HG03439 (cell line): ENCODE measurements around the gene CCDC106.

ENCODE experiments used
- ATAC-seq: cut with Tn5 transposase; IDR thresholded peaks from one replicate; pipeline ENCODE4 v1.9.1; 2021; ENCODE audit warnings: mild to moderate bottlenecking, moderate library complexity; ENCODE audit not compliant: unreplicated experiment

The CCDC106 gene

DNA sequence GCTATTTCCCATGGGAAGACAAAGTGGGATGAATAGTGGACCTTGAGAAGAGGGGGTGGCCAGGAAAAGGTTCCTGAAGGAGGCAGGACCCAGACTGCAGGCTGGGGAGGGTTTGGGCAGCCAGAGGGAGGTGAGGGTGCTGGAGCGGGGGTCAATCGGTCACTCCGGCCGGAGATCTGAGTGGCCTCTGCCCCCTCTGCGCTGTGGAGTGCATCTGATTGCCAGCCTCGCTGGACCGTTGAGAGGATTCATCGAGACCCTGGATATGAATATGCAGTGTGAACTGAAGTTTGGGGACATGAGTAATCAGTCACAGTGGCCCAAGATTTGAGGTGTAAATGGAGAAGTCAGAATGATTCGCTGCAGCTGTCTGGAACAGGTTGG lies 12.7 kb upstream of the CCDC106 start:
- no peak for ATAC-seq

GRCh38 chr19:55635856-55636440 lies 12.1 kb upstream of the CCDC106 start:
- ATAC-seq: no peak

GRCh38 chr19:55636723-55637122 lies 11.3 kb upstream of the CCDC106 start:
- ATAC-seq: no peak

GRCh38 chr19:55637534-55637933 lies 10.5 kb upstream of the CCDC106 start:
- no peak for ATAC-seq

- ATAC-seq: no peak
Observed at GRCh38 chr19:55638864-55639359, 9.1 kb upstream of the CCDC106 start.

DNA sequence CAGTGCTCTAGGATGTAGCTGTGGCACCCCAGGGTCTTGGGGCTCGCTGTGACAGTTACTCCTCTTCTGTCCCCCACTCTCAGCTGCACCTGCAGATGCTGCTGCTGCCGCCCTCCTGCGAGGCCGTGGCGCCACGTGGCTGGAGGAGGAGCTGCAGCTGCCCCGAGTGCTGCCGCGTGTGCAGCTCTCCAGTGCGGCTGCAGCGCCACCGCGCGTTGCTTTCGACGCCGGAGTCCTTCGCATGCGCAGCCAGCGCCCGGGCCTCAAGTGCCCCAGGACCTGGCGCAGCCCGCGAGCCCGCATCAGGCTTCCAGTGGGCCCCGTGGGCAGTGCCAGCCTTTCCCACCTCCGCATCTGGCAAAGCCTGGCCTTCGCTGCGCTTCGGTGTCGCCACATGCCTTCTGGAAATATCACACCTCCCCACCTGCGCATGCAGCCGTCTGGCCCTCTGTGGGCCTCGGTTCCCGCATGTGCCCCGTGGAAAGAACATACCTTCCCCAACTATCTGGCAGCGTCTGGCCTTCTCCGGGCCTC lies 7.9 kb upstream of the CCDC106 start:
- no peak for ATAC-seq

DNA sequence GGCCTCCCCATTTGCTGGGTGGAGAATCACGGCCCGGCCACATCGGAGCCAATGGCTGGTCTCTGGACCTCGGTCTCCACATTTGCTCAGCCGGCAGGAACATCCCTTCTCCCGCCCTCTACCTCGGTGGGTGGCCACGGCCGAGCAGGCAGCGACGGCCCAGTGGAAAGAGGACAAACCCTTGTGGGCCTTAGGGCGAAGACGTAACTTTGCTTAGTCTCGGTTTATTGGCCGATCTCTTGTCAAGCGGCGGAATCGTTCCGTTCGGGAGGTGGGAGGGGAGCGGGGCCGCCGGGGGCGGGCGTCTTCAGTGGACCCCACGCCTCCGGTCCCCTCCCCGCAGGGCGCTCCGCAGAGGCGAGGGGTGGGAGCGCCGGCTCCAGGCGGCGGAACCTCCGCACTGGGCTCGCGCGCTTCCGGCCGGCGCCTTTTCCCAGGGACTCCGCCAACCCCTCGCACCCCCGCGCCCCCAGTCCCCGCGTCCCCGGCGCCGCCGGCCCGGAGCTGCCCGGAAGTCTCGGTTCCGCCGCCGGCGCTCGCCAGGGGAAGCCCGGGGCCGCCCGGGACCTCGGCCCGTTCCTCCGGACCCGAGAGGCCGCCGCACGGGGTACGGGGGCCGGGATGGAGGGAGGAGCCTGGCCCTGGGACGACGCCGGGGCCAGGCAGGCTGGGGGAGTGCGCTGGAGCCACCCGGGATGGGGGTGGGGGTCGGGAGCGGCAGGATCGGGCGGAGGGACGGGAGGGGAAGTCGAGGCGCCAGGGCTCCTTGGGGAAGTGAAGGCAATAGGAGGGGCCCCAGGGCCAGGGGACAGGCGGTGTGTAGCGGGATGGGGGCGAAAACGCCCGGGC lies 7.2 kb upstream of the CCDC106 start, which contains the start of gene ZNF580:
Gene ZNF580, plus strand, starts transcription at position 426 of the 849 bp plus-strand sequence. CDS start 1,507 bp downstream, outside the sequence.
- no peak for ATAC-seq

GRCh38 chr19:55641426-55642152 lies 6.4 kb upstream of the CCDC106 start:
- no peak for ATAC-seq

- ATAC-seq: no peak
Observed at GRCh38 chr19:55642153-55643002, 5.6 kb upstream of the CCDC106 start.

- ATAC-seq: peak; percentile 27
Observed at GRCh38 chr19:55643003-55643886, 4.8 kb upstream of the CCDC106 start, which contains the start of gene ZNF581. Gene ZNF581, plus strand, starts transcription at chr19:55643649. Its CDS starts 923 bp downstream, at chr19:55644572.

DNA sequence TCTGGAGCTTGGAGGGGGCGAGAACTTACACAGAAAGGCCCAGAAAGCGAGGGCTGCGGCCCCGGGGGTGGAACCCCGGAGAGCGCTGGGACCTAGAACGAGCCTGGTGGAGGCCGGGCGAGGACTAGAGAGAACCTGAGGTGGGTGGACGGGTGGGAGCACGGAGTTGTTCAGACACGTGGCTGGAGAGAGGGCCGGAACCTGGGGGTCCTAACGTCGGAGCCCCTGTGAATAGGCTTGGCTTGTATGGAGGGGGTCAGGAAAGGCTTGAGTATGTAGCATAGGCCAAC lies 4.2 kb upstream of the CCDC106 start:
- no peak for ATAC-seq

DNA sequence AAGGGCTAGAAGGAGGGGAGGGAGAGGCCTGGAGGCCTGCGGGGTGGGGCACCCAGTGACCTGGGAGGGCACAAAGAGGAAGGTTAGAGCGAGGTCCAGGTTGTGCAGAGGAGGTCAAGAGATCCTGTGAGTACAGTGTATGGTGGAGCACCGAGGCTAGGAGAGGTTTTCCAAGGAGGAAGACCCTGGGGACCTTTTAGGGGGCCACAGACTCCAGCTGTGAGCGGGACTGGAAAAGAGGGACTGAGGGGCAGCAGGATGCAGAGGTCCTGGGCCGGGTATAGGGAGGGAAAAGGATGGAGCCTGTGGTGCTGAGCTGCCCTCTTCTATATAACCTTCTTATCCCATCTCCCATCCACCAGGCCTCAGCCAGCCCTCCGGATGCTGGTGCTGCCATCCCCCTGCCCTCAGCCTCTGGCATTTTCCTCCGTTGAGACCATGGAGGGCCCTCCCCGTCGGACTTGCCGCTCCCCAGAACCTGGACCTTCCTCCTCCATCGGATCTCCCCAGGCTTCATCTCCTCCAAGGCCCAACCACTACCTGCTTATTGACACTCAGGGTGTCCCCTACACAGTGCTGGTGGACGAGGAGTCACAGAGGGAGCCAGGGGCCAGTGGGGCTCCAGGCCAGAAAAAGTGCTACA lies 3.7 kb upstream of the CCDC106 start:
- ATAC-seq: no peak

GRCh38 chr19:55644842-55645511 lies 3.0 kb upstream of the CCDC106 start:
- no peak for ATAC-seq

DNA sequence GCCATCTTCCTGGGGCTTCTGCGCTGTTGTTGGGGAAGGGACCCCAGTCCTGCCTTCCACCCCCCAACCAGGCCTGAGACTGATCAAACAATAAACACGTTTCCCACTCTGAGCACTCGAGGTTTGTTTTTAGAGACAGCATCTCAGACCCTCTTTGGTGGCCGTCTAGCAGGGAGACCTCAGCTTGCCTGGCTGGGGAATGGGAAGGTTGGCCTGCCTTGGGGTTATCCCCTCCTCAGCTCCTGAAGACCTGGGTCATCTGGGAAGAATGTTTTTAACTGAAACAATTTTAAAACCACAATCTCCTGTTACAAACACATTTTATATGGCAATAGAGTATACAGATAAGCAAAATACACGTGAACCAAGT lies 2.5 kb upstream of the CCDC106 start:
- no peak for ATAC-seq

- ATAC-seq: no peak
Observed at GRCh38 chr19:55646889-55647731, 902 bp upstream of the CCDC106 start.

- ATAC-seq: no peak
Observed at GRCh38 chr19:55648585-55649267, 714 bp downstream of the CCDC106 start.
